Measurements from ENCODE around the gene MORN1. TPM values are rescaled to one million over a fixed set of nuclear protein-coding genes. Genes with fewer than 3 reads are reported as not detected.

The MORN1 gene
- total RNA-seq, 4 donors from 2014 or later = 0.59 to 20.0 (median 9.5) TPM

GRCh38 chr1:2317230-2318065 is 73.9 kb downstream of the MORN1 start:
- no peak for DNase-seq
- Histone ChIP-seq H3K4me1 (peaks cover 1 to 51% of the 10 kb centered on the region in 2 donors), H3K4me3 (no peak overlapping the region), H3K27me3 (no peaks in the 10 kb centered on the region), H3K9me3 (no peaks in the 10 kb centered on the region), H3K36me3 (no peaks in the 10 kb centered on the region), H3K27ac (peak overlapping the region; percentile 86 to 93)
- TF ChIP-seq CTCF (IDR thresholded peaks at IDR 0.05) (no peak), POLR2A (IDR thresholded peaks at IDR 0.05) (no peak)
- intact Hi-C loops (cut with DNase I; ENCODE audit: low total_unique reads) = loop anchor here (10.0 kb wide), 1 partner anchor 67 kb away; no protein-coding TSS in a partner anchor

- intact Hi-C loops (cut with DNase I; ENCODE audit: low total_unique reads) = loop anchor here (10.0 kb wide), 1 partner anchor 68 kb away; no protein-coding TSS in a partner anchor
- H3K4me3 ChIP-seq = no peak overlapping the region
- peak overlapping the region; percentile 86 to 93 for H3K27ac ChIP-seq
- H3K9me3 ChIP-seq = no peaks in the 10 kb centered on the region
- peaks cover 0 to 57% of the 10 kb centered on the region in 2 donors for H3K4me1 ChIP-seq
- TF ChIP-seq CTCF (IDR thresholded peaks at IDR 0.05) = no peak
- TF ChIP-seq POLR2A (IDR thresholded peaks at IDR 0.05) = no peak
- no peaks in the 10 kb centered on the region for H3K36me3 ChIP-seq
- no peaks in the 10 kb centered on the region for H3K27me3 ChIP-seq
- no peak for DNase-seq
These were observed 74.8 kb downstream of the MORN1 start for GRCh38 chr1:2316451-2316961.

- no peak for DNase-seq
- Histone ChIP-seq H3K4me3 (no peak overlapping the region), H3K9me3 (no peaks in the 10 kb centered on the region), H3K27me3 (no peaks in the 10 kb centered on the region), H3K36me3 (no peaks in the 10 kb centered on the region), H3K4me1 (peaks cover 0 to 55% of the 10 kb centered on the region in 2 donors), H3K27ac (peak overlapping the region; percentile 86 to 93)
- intact Hi-C loops (cut with DNase I; ENCODE audit: low total_unique reads) = loop anchor here (10.0 kb wide), 1 partner anchor 69 kb away; no protein-coding TSS in a partner anchor
- TF ChIP-seq POLR2A (IDR thresholded peaks at IDR 0.05) (no peak), CTCF (IDR thresholded peaks at IDR 0.05) (no peak)
These were observed 75.5 kb downstream of the MORN1 start for GRCh38 chr1:2315674-2316450.

- no peaks in the 10 kb centered on the region for H3K36me3 ChIP-seq
- intact Hi-C loops (cut with DNase I; ENCODE audit: low total_unique reads) = loop anchor here (10.0 kb wide), 1 partner anchor 70 kb away; no protein-coding TSS in a partner anchor
- peak; percentile 65 to 100 (median 87) for TF ChIP-seq CTCF (IDR thresholded peaks at IDR 0.05)
- no peak for TF ChIP-seq POLR2A (IDR thresholded peaks at IDR 0.05)
- peak; percentile 71 to 73 for DNase-seq
- H3K4me3 ChIP-seq = peak overlapping the region; percentile 30 to 61
- peak overlapping the region; percentile 86 to 93 for H3K27ac ChIP-seq
- no peaks in the 10 kb centered on the region for H3K27me3 ChIP-seq
- no peaks in the 10 kb centered on the region for H3K9me3 ChIP-seq
- peaks cover 0 to 47% of the 10 kb centered on the region in 2 donors for H3K4me1 ChIP-seq
These were observed 76.3 kb downstream of the MORN1 start for GRCh38 chr1:2314803-2315673.

All from uterus (tissue), 4 donors.